GM12873 (cell line): ENCODE measurements around the gene DBNL.

ENCODE experiments used
- TF ChIP-seq, protein P1 (sequence below): IDR thresholded peaks from 2 replicates; pipeline ENCODE4 v1.5.1; 2012; ENCODE audit warnings: low read depth, mild to moderate bottlenecking, moderate library complexity, low read length, control low read depth; ENCODE audit not compliant: insufficient read depth; ENCODE audit errors: missing control alignments

DBNL gene

DNA sequence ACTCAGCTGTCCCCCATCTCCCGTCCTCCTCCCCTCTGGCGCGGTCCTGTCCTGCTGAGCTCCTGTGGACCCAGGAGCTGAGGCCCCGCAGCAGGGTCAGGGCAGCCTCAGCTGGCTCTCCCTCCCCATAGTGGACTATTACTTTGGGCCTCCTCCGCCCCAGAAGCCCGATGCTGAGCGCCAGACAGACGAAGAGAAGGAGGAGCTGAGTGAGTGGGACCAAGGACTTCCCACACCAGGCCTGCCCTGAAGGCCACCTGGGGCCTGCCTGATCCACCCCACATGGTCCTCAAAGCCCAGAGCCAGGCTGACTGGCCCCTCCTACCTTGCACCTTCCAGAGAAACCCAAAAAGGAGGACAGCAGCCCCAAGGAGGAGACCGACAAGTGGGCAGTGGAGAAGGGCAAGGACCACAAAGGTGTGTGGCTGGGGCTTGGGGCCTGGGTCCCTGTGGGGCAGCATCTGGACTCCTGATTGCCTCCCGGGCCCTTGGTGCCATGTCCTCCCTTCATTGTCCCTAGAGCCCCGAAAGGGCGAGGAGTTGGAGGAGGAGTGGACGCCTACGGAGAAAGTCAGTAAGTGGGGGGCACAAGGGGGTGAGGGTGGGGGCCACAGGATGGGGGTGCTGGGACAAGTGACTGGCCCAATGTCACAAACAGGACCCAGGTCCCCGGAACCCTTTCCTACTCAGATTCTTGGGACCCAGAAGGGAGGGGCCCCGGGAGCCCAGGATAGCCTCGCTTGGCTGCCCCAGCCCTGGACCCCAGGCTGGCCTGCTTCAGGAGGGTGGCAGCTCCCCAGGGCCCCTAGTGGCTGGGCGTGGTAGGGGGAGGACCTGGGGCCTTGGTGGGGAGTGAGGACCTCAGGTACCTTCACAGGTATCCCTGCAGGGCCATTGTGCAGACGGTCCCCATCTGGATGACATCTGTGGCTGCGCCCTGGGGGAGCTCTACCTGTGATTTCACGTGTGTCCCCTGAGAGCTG lies 64.6 kb downstream of the DBNL start:
- TF ChIP-seq, protein P1, sequence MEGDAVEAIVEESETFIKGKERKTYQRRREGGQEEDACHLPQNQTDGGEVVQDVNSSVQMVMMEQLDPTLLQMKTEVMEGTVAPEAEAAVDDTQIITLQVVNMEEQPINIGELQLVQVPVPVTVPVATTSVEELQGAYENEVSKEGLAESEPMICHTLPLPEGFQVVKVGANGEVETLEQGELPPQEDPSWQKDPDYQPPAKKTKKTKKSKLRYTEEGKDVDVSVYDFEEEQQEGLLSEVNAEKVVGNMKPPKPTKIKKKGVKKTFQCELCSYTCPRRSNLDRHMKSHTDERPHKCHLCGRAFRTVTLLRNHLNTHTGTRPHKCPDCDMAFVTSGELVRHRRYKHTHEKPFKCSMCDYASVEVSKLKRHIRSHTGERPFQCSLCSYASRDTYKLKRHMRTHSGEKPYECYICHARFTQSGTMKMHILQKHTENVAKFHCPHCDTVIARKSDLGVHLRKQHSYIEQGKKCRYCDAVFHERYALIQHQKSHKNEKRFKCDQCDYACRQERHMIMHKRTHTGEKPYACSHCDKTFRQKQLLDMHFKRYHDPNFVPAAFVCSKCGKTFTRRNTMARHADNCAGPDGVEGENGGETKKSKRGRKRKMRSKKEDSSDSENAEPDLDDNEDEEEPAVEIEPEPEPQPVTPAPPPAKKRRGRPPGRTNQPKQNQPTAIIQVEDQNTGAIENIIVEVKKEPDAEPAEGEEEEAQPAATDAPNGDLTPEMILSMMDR, result peak; percentile 33

DNA sequence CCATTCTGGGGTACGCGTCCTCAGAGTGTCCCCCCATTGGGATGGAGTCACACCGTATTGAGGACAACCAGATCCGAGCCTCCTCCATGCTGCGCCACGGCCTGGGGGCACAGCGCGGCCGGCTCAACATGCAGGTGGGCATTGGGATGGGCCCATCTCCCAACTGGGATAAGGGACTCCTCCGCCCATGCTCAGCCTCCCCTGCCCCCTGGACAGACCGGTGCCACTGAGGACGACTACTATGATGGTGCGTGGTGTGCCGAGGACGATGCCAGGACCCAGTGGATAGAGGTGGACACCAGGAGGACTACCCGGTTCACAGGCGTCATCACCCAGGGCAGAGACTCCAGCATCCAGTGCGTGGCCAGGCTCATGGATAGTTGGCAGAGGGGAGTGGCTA lies 65.5 kb downstream of the DBNL start:
- TF ChIP-seq, protein P1, result no peak

DNA sequence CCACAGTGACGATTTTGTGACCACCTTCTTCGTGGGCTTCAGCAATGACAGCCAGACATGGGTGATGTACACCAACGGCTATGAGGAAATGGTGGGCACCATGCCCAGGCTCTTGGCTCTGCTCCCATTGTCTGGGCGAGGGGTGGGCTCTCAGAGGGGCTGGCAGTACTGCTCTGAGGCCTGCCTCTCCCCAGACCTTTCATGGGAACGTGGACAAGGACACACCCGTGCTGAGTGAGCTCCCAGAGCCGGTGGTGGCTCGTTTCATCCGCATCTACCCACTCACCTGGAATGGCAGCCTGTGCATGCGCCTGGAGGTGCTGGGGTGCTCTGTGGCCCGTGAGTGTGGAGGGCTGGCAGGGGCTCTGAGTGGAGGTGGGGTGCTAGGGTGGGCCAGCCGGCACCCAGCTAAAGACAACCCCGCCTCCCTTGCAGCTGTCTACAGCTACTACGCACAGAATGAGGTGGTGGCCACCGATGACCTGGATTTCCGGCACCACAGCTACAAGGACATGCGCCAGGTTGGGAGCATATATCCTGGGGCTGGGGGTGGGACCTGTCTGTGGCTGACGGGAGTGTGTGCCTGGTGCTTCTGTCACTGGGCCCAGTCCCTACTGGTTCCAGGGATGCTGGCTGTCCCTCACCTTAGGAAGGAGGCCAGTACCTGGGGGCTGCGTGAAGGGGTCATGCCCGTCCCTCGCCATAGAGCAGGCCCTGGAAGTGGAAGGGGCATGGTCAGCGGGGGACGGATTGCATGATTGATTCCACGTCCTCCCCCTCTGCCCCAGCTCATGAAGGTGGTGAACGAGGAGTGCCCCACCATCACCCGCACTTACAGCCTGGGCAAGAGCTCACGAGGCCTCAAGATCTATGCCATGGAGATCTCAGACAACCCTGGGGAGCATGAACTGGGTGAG lies 66.5 kb downstream of the DBNL start:
- TF ChIP-seq, protein P1, result no peak
